ENCODE measurements around the gene PITPNC1. TPM values are rescaled to one million over a fixed set of nuclear protein-coding genes. Genes with fewer than 3 reads are reported as not detected.
"Not testable (repeated sequence)": the region's sequence is repeated elsewhere in the genome, so short reads cannot be mapped to it uniquely, and the experiment has no call there.

Gene PITPNC1
- total RNA-seq, 1 experiment from 2014 or later, result 6.9 TPM

- CTCF ChIA-PET, result interaction anchor here (0.8 to 0.9 kb wide), 2 partner anchors 40 to 252 kb away, joined by 4 to 6 read pairs; no protein-coding TSS in a partner anchor
- Mint-ChIP-seq H3K36me3 (ENCODE audit: insufficient read depth, unreplicated experiment) (peaks cover 4% of the 10 kb centered on the region), H3K9me3 (ENCODE audit: low read depth, unreplicated experiment) (no peaks in the 10 kb centered on the region), H3K4me3 (ENCODE audit: low read depth, unreplicated experiment) (no peak overlapping the region), H3K4me1 (ENCODE audit: low read depth, unreplicated experiment) (peaks cover 11% of the 10 kb centered on the region), H3K27me3 (ENCODE audit: unreplicated experiment) (no peaks in the 10 kb centered on the region), H3K27ac (ENCODE audit: unreplicated experiment) (no peak overlapping the region)
- no TSS peak for BruUV-seq (replicated peaks)
- intact Hi-C loops (cut with micrococcal nuclease; ENCODE audit: unreplicated experiment), result no loop called here
- TF ChIP-seq CTCF (IDR thresholded peaks at IDR 0.05; ENCODE audit: unreplicated experiment), result no peak
- no peak for DNase-seq
Measured at GRCh38 chr17:67385122-67385988, 8.3 kb downstream of the PITPNC1 start.

DNA sequence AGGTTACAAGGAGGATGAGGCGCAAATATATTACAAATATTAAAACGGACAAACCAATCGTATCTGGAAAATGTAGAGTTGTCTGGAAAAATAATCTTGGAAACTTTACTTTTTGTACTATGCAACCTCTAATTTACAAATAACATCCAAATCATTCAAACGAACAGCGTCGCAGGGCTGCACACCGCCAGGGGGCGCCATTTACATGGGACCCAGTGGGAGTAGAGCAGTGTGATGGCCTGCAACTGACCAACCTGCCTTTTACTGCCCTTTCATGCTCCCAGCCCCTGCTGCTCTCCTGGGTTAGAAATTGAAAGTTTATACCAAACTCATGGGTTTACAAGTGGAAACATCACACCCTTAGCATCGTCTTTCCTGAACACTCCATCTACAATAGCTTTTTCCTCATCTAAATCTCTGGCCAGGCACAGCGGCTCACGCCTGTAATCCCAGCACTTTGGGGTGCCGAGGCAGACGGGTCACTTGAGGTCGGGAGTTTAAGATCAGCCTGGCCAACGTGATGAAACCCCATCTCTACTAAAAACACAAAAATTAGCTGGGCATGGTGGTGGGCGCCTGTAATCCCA, 10.0 kb downstream of the PITPNC1 start:
- Mint-ChIP-seq H3K4me1 (ENCODE audit: low read depth, unreplicated experiment) (peaks cover 20% of the 10 kb centered on the region), H3K4me3 (ENCODE audit: low read depth, unreplicated experiment) (no peak overlapping the region), H3K27me3 (ENCODE audit: unreplicated experiment) (no peaks in the 10 kb centered on the region), H3K36me3 (ENCODE audit: insufficient read depth, unreplicated experiment) (peaks cover 4% of the 10 kb centered on the region), H3K9me3 (ENCODE audit: low read depth, unreplicated experiment) (no peaks in the 10 kb centered on the region), H3K27ac (ENCODE audit: unreplicated experiment) (no peak overlapping the region)
- peak; percentile 91 for TF ChIP-seq CTCF (IDR thresholded peaks at IDR 0.05; ENCODE audit: unreplicated experiment)
- DNase-seq, result peak; percentile 78
- CTCF ChIA-PET, result interaction anchor here (0.9 kb wide), 1 partner anchor 89 kb away, joined by 5 read pairs; no protein-coding TSS in a partner anchor
- no TSS peak for BruUV-seq (replicated peaks)
- intact Hi-C loops (cut with micrococcal nuclease; ENCODE audit: unreplicated experiment), result loop anchor here (1.0 kb wide), 1 partner anchor 88 kb away; no protein-coding TSS in a partner anchor

- H3K9me3 Mint-ChIP-seq (ENCODE audit: low read depth, unreplicated experiment); intact Hi-C loops (cut with micrococcal nuclease; ENCODE audit: unreplicated experiment); H3K4me3 Mint-ChIP-seq (ENCODE audit: low read depth, unreplicated experiment); DNase-seq; H3K27me3 Mint-ChIP-seq (ENCODE audit: unreplicated experiment); H3K36me3 Mint-ChIP-seq (ENCODE audit: insufficient read depth, unreplicated experiment); H3K27ac Mint-ChIP-seq (ENCODE audit: unreplicated experiment); BruUV-seq (replicated peaks): not testable (repeated sequence)
- CTCF ChIA-PET, result interaction anchor here (0.6 to 0.7 kb wide), 3 partner anchors 87 to 327 kb away, joined by 3 to 4 read pairs (median 3); no protein-coding TSS in a partner anchor
- H3K4me1 Mint-ChIP-seq (ENCODE audit: low read depth, unreplicated experiment), result peaks cover 20% of the 10 kb centered on the region
Measured at GRCh38 chr17:67388536-67388935, 11.5 kb downstream of the PITPNC1 start.

DNA sequence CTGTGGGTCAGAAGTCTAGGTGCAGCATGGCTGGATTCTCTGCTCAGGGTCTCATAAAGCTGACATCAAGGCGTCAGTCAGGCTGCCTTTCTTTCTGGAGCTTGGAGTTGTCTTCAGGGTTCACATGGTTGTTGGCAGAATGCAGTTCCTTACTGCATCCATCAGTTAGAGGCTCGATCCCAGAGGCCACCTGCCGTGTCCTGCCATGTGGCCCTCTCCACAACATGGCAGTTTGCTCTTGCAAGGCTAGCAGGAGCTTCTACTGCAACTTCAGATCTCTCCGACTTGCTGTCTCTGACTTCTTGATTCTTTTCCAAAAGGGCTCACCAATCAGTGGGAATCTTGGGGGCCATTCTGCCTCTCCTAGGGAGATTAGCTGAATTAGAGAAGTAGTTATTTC, 11.9 kb downstream of the PITPNC1 start:
- Mint-ChIP-seq H3K36me3 (ENCODE audit: insufficient read depth, unreplicated experiment) (peaks cover 4% of the 10 kb centered on the region), H3K27me3 (ENCODE audit: unreplicated experiment) (no peaks in the 10 kb centered on the region), H3K27ac (ENCODE audit: unreplicated experiment) (no peak overlapping the region), H3K9me3 (ENCODE audit: low read depth, unreplicated experiment) (no peaks in the 10 kb centered on the region), H3K4me3 (ENCODE audit: low read depth, unreplicated experiment) (no peak overlapping the region), H3K4me1 (ENCODE audit: low read depth, unreplicated experiment) (peaks cover 20% of the 10 kb centered on the region)
- BruUV-seq (replicated peaks), result no TSS peak
- intact Hi-C loops (cut with micrococcal nuclease; ENCODE audit: unreplicated experiment), result no loop called here
- no peak for TF ChIP-seq CTCF (IDR thresholded peaks at IDR 0.05; ENCODE audit: unreplicated experiment)
- CTCF ChIA-PET, result interaction anchor here (0.6 kb wide), 1 partner anchor 48 kb away, joined by 5 read pairs; no protein-coding TSS in a partner anchor
- no peak for DNase-seq

Measured in Calu3 (cell line).